DOHH2 (cell line): Measurements from ENCODE around the gene PSME1.

Source experiments
- H3F3A ChIP-seq: fragments of 200-600 bp; sonication (generic), shearing (Covaris generic); 2 replicates; pipeline ENCODE4 v1.6.0; 2016; ENCODE audit warnings: antibody characterized with exemption, mild to moderate bottlenecking; ENCODE audit not compliant: control insufficient read depth, insufficient read depth
- H3K27ac ChIP-seq: fragments of 200-600 bp; sonication (generic); 2 replicates; pipeline ENCODE4 v1.5.1; 2014; ENCODE audit warnings: low read depth, mild to moderate bottlenecking, low read length, moderate library complexity
- H3K27me3 ChIP-seq: fragments of 200-600 bp; sonication (generic); 2 replicates; pipeline ENCODE4 v1.6.1; 2014; ENCODE audit warnings: mild to moderate bottlenecking, low read length, mixed read lengths; ENCODE audit not compliant: control insufficient read depth
- H3K36me3 ChIP-seq: fragments of 200-600 bp; sonication (generic); 2 replicates; pipeline ENCODE4 v1.6.1; 2014; ENCODE audit warnings: mild to moderate bottlenecking, low read length, moderate library complexity, mixed read lengths; ENCODE audit not compliant: control insufficient read depth
- H3K4me1 ChIP-seq: fragments of 200-600 bp; sonication (generic); 2 replicates; pipeline ENCODE4 v1.6.1; 2014; ENCODE audit warnings: mild to moderate bottlenecking, low read length, mixed read lengths; ENCODE audit not compliant: control insufficient read depth
- H3K4me2 ChIP-seq: fragments of 200-600 bp; sonication (generic); 2 replicates; pipeline ENCODE4 v1.6.0; 2014; ENCODE audit warnings: mild to moderate bottlenecking, low read length, moderate library complexity
- H3K4me3 ChIP-seq: fragments of 200-600 bp; sonication (generic); 2 replicates; pipeline ENCODE4 v1.5.1; 2014; ENCODE audit warnings: mild to moderate bottlenecking, low read length, mixed read lengths
- H3K79me2 ChIP-seq: fragments of 200-600 bp; sonication (generic); 2 replicates; pipeline ENCODE4 v1.6.1; 2014; ENCODE audit warnings: mild to moderate bottlenecking, low read length, mixed read lengths; ENCODE audit not compliant: control insufficient read depth
- H3K9me2 ChIP-seq: fragments of 200-600 bp; sonication (generic); replicated peaks from 2 replicates; pipeline ENCODE4 v1.6.1; 2014; ENCODE audit warnings: mild to moderate bottlenecking, low read length, mixed read lengths; ENCODE audit not compliant: control insufficient read depth
- H3K9me3 ChIP-seq: fragments of 200-600 bp; sonication (generic); 2 replicates; pipeline ENCODE4 v1.6.1; 2014; ENCODE audit warnings: antibody characterized with exemption, low read length, mixed read lengths; ENCODE audit not compliant: control insufficient read depth, insufficient read depth
- H4K20me1 ChIP-seq: fragments of 200-600 bp; sonication (generic); 2 replicates; pipeline ENCODE4 v1.6.0; 2014; ENCODE audit warnings: low read depth, mild to moderate bottlenecking, antibody characterized with exemption, low read length, moderate library complexity; ENCODE audit not compliant: control insufficient read depth, insufficient read depth
- CTCF ChIP-seq: fragments of 200-600 bp; sonication (generic); IDR thresholded peaks from one replicate; pipeline ENCODE4 v1.5.1; 2014; ENCODE audit warnings: antibody characterized with exemption, mild to moderate bottlenecking, low read depth, low read length; ENCODE audit not compliant: poor library complexity, severe bottlenecking
- EZH2phosphoT487 ChIP-seq: fragments of 200-600 bp; sonication (generic); IDR thresholded peaks from 2 replicates; pipeline ENCODE4 v1.6.1; 2017; ENCODE audit warnings: borderline replicate concordance, mild to moderate bottlenecking, antibody characterized with exemption, low read length, moderate library complexity, mixed read lengths

PSME1 gene

GRCh38 chr14:24095271-24096068 lies 40.5 kb upstream of the PSME1 start:
- Histone ChIP-seq H3K79me2 (peaks cover 17% of the 10 kb centered on the region), H3K4me3 (peak overlapping the region; percentile 87), H3K4me1 (peaks cover 30% of the 10 kb centered on the region), H4K20me1 (no peaks in the 10 kb centered on the region), H3K36me3 (peaks cover 40% of the 10 kb centered on the region), H3K27me3 (no peaks in the 10 kb centered on the region), H3K9me2 (no peaks in the 10 kb centered on the region), H3F3A (peaks cover 14% of the 10 kb centered on the region), H3K4me2 (peak overlapping the region; percentile 86), H3K27ac (peak overlapping the region; percentile 93), H3K9me3 (no peaks in the 10 kb centered on the region)
- TF ChIP-seq EZH2phosphoT487: no peak
- TF ChIP-seq CTCF: no peak

GRCh38 chr14:24096545-24097181 lies 39.3 kb upstream of the PSME1 start:
- peaks cover 49% of the 10 kb centered on the region for H3K36me3 ChIP-seq
- peaks cover 17% of the 10 kb centered on the region for H3K79me2 ChIP-seq
- no peak overlapping the region for H3K27ac ChIP-seq
- H3F3A ChIP-seq: peaks cover 14% of the 10 kb centered on the region
- no peaks in the 10 kb centered on the region for H3K27me3 ChIP-seq
- H3K9me3 ChIP-seq: no peaks in the 10 kb centered on the region
- peaks cover 22% of the 10 kb centered on the region for H3K4me1 ChIP-seq
- H3K9me2 ChIP-seq: no peaks in the 10 kb centered on the region
- no peaks in the 10 kb centered on the region for H4K20me1 ChIP-seq
- no peak overlapping the region for H3K4me3 ChIP-seq
- no peak overlapping the region for H3K4me2 ChIP-seq
- no peak for TF ChIP-seq EZH2phosphoT487
- no peak for TF ChIP-seq CTCF

- Histone ChIP-seq H3K9me2 (no peaks in the 10 kb centered on the region), H3K27me3 (no peaks in the 10 kb centered on the region), H3K27ac (no peak overlapping the region), H3K4me1 (peaks cover 17% of the 10 kb centered on the region), H3F3A (peaks cover 8% of the 10 kb centered on the region; the same call in 1 of the 2 replicates), H3K4me2 (no peak overlapping the region), H3K79me2 (peaks cover 17% of the 10 kb centered on the region), H3K36me3 (peaks cover 54% of the 10 kb centered on the region), H3K4me3 (no peak overlapping the region), H4K20me1 (no peaks in the 10 kb centered on the region), H3K9me3 (no peaks in the 10 kb centered on the region)
- no peak for TF ChIP-seq EZH2phosphoT487
- TF ChIP-seq CTCF: no peak
These were observed 37.6 kb upstream of the PSME1 start for GRCh38 chr14:24098229-24098926.
